ENCODE measurements around the gene GNPTG.

The GNPTG gene

DNA sequence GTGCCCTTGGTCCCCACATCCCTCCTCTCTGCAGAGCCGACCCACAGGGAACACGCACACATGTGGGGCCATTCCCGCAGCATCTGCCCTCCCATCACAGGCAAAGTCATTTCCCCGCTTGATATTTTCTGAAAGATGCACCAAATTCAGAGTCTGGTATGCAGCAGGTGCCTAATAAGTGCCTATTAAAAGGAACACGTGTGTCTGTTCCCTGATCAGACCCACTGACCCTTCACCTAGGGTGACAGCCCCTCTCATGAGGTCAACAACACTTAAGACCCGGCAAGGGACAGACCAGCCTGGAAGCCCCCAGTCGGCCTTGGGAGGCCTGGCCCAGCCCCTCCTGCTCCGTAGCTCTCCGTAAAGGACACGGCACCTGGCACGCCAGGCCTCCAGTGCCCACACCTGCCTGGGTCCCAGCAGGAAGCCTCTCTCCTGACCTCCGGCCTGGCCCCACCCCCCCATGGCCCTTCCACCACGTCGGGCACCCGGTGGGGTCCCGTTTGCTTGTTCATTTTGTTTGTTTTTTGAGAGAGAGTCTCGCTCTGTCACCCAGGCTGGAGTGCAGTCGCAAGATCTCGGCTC, 42.7 kb downstream of the GNPTG start:
- DNase-seq (ENCODE audit: low spot score) = no peak

DNA sequence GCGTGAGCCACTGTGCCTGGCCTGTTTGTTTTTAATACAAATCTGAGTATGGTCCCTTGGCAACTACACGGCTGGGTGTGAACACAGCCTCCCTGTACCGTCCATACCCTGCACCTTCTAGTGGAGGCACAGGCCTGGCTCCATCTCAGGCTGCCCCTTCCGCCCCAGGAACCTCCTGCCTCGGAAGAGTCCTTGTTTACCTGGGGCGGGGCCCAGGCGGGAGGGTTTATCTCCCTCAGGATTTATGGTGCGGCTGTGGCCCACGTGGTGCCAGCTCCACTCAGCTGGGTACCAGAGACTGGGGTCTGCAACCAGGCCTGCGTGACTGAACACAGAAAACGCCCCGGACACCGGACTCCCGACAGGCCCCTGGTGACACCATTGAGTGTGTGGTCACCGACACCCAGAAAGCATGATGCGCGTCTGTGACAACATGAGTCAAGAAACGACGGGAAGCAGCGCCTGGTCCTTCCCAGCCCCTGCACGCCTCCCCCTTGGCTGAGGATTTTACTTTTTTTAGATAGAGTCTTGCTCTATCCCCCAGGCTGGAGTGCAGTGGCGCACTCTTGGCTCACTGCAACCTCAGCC, 43.8 kb downstream of the GNPTG start:
- no peak for DNase-seq (ENCODE audit: low spot score)

DNA sequence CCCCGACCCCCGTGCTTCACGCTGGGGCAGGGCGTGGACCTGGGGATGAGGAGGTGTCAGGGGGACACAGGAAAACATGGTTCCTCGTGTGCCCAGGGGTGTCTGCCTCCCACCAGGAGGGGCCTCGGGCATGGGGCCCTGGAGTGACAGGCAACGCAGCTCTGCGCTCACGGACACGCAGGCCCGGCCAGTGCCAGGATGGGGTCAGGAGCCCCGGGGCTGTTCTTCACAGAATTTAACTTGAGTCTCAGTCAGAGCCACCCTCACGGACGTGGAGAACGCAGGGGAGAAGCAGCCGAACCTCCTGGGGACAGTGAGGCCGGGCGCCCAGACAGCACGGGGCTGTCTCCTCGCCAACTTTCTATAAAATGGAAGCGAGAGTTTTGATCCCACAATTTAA, 46.0 kb downstream of the GNPTG start:
- DNase-seq (ENCODE audit: low spot score) = no peak

DNA sequence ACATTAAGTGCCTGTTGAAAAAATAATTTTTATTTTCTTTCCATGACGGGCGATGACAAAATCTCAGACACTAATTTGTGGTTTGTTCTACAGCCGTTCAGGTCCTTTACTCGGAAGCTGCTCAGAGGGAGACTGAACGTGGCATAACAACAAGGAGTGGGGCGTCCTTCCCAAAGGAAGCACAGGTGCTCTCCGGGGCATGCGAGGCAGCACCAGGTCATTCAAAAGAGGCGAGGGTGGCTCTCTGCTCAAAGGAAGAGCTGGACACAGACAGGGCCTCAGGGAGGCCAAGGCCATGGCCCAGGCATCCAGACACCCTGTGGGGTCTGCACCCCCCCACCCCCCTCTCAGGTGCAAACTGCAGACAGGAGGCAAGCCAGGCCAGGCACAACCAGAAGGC, 46.6 kb downstream of the GNPTG start:
- DNase-seq (ENCODE audit: low spot score) = no peak

DNA sequence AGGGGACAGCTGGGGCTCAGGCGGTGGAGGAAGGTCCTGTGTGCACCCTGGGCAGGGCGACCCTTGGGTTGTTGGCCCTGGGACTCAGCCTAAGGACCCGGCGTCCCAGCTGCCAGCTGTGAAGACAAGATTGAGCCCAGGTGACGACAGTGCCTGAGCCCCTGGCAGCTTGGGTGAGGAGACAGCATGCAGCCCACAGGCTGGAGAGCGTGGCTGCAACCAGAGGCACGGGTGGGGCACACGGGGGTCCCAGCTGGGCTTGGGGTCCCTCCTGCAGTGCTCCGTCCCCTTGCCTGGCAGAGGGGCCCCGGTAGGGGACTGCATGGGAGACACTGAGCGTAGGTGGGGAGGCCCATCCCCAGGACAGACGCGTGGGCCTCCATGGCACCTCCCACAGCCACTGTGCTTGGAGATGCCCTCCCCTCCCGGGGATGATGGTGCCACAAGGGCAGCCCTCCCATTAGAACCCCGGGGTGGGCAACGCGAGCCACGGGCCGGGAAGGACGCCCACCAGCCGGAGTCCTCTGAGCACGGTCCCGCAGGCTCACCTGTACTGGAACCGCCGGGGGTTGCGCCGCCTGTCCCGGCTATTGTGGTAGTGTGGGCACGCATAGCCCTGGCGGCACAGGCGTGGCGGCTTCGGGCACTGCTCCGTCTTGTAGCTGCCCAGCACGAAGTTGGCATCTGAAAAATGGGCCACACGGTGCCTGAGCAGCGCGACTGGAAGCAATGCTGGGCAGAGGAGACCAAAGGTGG, 47.3 kb downstream of the GNPTG start:
- no peak for DNase-seq (ENCODE audit: low spot score)

DNA sequence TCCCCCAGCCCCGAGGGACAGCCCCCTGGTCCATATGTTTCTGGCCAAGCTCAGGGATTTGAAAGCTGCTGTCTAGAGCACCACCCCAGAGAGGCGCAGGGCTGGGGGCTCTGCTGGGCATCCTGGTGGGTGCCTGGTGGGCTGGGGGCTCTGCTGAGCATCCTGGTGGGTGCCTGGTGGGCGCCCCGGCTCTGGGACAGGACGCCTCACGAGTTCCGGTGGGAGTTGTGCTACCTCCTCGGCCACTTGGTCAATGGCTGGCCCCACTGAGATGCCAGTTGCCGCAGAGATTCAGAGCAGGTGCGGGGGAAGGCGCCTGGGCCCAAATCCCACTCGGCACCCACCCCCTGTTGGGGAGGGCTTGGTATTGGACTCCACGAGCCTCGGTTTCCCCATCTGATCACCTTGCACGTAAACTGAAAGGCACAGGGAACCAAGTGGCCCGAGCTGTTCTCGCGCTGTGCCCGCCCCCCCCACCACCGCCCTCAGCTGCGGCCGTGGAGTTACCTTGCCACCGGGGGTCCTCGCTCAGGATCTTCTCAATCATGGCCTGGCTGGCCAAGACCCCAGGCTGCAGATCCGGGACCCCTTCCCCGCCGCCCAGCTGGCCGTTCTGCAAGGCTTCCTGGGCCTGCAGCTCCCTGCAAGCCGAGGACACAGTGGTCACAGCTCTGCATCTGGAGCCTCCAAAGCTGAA, 49.5 kb downstream of the GNPTG start:
- no peak for DNase-seq (ENCODE audit: low spot score)

DNA sequence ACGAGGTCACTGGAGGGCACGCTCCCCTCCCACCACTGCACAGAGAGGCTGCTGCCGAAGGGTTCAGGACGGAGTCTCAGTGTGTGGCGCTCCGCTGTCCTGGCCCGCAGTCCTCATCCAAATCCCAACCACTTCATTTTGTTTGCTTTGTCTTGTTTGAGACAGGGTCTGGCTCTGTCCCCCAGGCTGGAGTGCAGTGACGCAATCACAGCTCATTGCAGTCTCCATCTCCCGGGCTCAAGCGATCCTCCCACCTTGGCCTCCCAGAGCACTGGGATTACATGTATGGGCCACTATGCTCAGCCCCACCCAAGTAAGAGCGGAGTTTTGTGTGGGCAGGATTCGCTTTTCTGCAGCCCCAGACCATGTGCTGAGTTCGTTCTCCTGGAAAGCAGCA, 50.0 kb downstream of the GNPTG start:
- no peak for DNase-seq (ENCODE audit: low spot score)

DNA sequence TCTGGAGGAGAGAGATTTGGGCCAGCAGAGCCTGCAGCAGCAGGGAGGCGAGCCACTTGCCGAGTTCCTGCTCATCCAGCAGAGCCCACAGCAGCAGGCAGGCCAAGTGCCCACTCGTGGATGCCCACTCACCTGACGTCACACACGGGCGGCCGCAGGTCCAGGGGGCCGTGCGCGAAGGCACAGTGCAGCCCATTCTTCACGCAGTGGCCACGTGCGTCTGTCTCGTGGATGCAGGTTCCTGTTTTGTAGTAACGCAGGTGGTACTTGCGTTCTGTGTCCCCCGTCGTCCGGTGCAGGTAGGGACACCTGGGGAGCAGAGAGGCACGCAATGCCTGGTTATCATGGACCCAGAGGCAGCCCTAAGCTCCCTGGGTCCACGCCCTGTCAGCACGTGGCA, 51.3 kb downstream of the GNPTG start:
- no peak for DNase-seq (ENCODE audit: low spot score)

DNA sequence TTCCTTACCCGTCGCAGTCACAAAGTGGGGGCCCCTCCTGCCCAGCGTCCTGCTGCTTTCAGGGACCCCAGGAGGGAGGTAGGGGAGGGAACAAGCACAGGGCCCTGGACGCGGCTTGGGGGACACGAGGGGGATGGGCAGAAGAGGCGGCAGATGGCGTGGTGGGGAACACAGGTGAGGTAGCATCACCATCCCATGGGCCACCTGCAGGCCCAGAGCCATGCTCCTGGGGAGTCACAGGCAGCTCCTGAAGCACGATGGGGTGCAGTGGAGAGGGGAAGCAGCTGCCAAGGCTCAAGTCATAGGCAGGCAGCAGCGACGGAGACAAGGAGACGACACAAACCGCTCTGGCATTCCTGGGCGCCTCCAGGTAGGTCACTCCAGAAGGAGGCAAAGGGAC, 52.0 kb downstream of the GNPTG start:
- DNase-seq (ENCODE audit: low spot score) = no peak

DNA sequence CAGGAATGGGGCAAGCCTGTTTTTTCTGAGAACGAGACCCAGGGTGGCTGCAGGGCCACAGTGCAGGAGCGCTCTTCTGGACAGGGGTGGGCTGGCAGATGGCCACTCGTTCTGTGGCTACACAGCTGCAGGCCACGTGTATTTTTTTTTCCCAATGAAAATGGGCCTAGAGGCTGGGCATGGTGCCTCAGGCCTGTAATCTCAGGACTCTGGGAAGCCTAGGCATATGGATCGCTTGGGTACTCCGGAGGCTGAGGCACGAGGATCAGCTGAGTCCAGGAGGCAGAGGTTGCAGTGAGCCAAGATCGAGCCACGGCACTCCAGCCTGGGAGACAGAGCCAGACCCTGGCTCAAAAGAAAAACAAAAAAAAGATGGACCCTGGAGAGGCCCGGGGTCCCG, 56.0 kb downstream of the GNPTG start:
- DNase-seq (ENCODE audit: low spot score) = no peak

DNA sequence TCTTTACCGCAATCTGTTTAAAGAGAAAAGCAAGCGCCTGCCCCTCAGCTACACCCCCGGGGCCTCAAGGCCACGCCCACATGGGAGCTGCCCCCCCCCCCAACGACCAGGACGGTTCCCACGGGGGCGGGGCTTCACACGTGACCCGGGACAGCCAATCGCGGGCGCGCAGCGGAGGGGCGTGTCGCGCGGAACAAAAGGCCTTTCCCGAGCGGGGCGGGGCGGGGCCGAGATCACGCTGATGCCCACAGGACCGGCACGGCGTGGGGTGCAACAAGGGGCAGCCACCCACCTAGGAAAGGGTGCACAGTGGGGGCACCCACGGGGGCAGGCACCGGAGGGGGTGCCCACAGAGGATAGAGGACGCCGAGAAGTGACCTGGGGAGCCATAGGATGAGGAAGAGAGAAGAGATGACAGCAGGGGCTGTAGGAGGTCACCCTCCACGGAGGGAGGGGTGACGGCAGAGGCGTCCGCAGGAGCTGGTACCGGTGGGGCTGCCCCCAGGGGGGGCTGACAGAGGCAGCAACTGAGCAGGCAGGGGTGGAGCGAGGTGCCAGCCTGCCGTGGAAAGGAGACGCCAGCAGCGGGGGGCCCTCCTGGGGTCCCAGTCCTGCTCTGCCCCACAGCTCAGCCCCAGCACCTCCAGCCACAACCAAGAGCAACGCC, 56.6 kb downstream of the GNPTG start:
- DNase-seq (ENCODE audit: low spot score) = peak; percentile 67

DNA sequence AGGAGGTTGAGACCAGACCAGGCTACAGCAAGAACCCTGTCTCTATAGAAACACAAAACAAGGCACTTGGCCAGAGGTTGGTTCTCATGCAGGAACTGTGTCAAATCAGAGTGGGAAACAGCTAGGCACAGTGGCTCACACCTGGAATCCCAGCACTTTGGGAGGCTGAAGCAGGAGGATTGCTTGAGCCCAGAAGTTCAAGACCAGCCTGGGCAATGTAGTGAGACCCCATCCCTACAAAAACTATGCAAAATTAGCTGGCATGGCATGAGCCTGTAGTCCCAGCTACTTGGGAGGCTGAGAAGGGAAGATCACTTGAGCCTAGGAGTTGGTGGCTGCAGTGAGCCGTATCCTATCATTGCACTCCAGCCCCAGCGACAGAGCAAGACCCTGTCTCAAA, 61.1 kb downstream of the GNPTG start:
- DNase-seq (ENCODE audit: low spot score) = no peak

Data from HuH-7 (cell line).